MM.1S (cell line): Measurements from ENCODE around the gene FSIP1.
A peak's percentile ranks its signal among the peaks of the same experiment; 100 is the strongest.

Source experiments
- DNase-seq: peaks from one replicate; pipeline ENCODE4 v3.0.0-alpha.2; 2015
- H2AFZ ChIP-seq: fragments of 300-600 bp; sonication (generic); 2 replicates; pipeline ENCODE4 v1.6.0; 2016; ENCODE audit warnings: antibody characterized with exemption, low read length
- H3F3A ChIP-seq: fragments of 300-600 bp; sonication (generic); 2 replicates; pipeline ENCODE4 v1.6.1; 2016; ENCODE audit warnings: mild to moderate bottlenecking, antibody characterized with exemption, low read length, moderate library complexity, mixed read lengths; ENCODE audit not compliant: insufficient read depth
- H3K27ac ChIP-seq: fragments of 300-600 bp; sonication (generic); 2 replicates; pipeline ENCODE4 v1.5.1; 2016; ENCODE audit warnings: mild to moderate bottlenecking, low read length
- H3K27me3 ChIP-seq: fragments of 300-600 bp; sonication (generic); replicated peaks from 2 replicates; pipeline ENCODE4 v1.6.0; 2016; ENCODE audit warnings: low read length; ENCODE audit not compliant: insufficient read depth
- H3K36me3 ChIP-seq: fragments of 300-600 bp; sonication (generic); replicated peaks from 2 replicates; pipeline ENCODE4 v1.6.1; 2016; ENCODE audit warnings: mild to moderate bottlenecking, low read length, mixed read lengths; ENCODE audit not compliant: insufficient read depth
- H3K4me1 ChIP-seq: fragments of 300-600 bp; sonication (generic); 2 replicates; pipeline ENCODE4 v1.6.1; 2016; ENCODE audit warnings: low read length, mixed read lengths
- H3K4me2 ChIP-seq: fragments of 300-600 bp; sonication (generic); 2 replicates; pipeline ENCODE4 v1.6.0; 2016; ENCODE audit warnings: low read depth, low read length
- H3K4me3 ChIP-seq: fragments of 300-600 bp; sonication (generic); 2 replicates; pipeline ENCODE4 v1.5.1; 2016; ENCODE audit warnings: low read length, mixed read lengths
- H3K79me2 ChIP-seq: fragments of 300-600 bp; sonication (generic); 2 replicates; pipeline ENCODE4 v1.6.1; 2016; ENCODE audit warnings: mixed run types, low read length, mixed read lengths
- H3K9ac ChIP-seq: fragments of 300-600 bp; sonication (generic); 2 replicates; pipeline ENCODE4 v1.6.1; 2016; ENCODE audit warnings: low read length, mixed read lengths
- H3K9me2 ChIP-seq: fragments of 300-600 bp; sonication (generic); replicated peaks from 2 replicates; pipeline ENCODE4 v1.6.1; 2016; ENCODE audit warnings: mild to moderate bottlenecking, low read length, mixed read lengths; ENCODE audit not compliant: insufficient read depth
- H3K9me3 ChIP-seq: fragments of 300-600 bp; sonication (generic); replicated peaks from 2 replicates; pipeline ENCODE4 v1.6.1; 2016; ENCODE audit warnings: mild to moderate bottlenecking, low read length, mixed read lengths; ENCODE audit not compliant: insufficient read depth
- H4K20me1 ChIP-seq: fragments of 300-600 bp; sonication (generic); 2 replicates; pipeline ENCODE4 v1.6.1; 2016; ENCODE audit warnings: mild to moderate bottlenecking, low read length, moderate library complexity, mixed read lengths; ENCODE audit not compliant: insufficient read depth
- EZH2 ChIP-seq: fragments of 300-600 bp; sonication (generic); optimal IDR thresholded peaks from 2 replicates; pipeline ENCODE3; 2017; ENCODE audit warnings: low read depth, mild to moderate bottlenecking, antibody characterized with exemption, low read length, mixed read lengths
- EZH2phosphoT487 ChIP-seq: fragments of 300-600 bp; sonication (generic); IDR thresholded peaks from 2 replicates; pipeline ENCODE4 v1.6.1; 2018; ENCODE audit warnings: antibody characterized with exemption, low read length
- TF ChIP-seq, protein P1 (sequence below): fragments of 300-600 bp; sonication (generic); IDR thresholded peaks from 2 replicates; pipeline ENCODE4 v1.5.1; 2016; ENCODE audit warnings: antibody characterized with exemption, low read length, mixed read lengths

The FSIP1 gene

DNA sequence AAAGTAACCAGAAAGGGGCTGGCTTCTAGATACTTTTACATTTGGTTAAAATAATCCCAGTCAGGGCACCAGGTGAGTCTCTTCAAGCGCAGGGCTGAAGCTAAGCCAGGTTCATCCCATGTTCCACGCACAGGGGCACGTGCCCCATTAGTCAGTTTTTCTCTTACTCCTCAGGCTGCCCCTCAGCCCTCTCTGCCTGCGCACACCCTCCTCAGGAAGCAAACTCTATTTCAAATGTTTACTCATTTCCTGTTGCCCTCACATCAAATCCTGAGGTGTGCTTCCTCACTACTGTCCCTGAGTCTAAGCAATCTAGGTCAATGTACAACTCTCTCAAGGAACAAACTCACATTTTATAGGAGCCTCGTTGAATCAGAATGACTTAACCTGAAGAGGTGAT lies 153.3 kb downstream of the FSIP1 start:
- Histone ChIP-seq H3K4me2 (0 out of 2 replicates have a peak overlapping the region, but pooled peaks have one; percentile 33), H3K9ac (no peak overlapping the region), H3K9me3 (no peaks in the 10 kb centered on the region), H4K20me1 (no peaks in the 10 kb centered on the region), H3K27me3 (no peaks in the 10 kb centered on the region), H2AFZ (peak overlapping the region; percentile 35), H3F3A (peaks cover 10% of the 10 kb centered on the region), H3K36me3 (no peaks in the 10 kb centered on the region), H3K4me1 (peaks cover 41% of the 10 kb centered on the region), H3K27ac (peak overlapping the region; percentile 49; the same call in 1 of the 2 replicates), H3K9me2 (no peaks in the 10 kb centered on the region), H3K79me2 (no peaks in the 10 kb centered on the region), H3K4me3 (no peak overlapping the region)
- TF ChIP-seq EZH2 (no peak), EZH2phosphoT487 (no peak)
- TF ChIP-seq, protein P1, sequence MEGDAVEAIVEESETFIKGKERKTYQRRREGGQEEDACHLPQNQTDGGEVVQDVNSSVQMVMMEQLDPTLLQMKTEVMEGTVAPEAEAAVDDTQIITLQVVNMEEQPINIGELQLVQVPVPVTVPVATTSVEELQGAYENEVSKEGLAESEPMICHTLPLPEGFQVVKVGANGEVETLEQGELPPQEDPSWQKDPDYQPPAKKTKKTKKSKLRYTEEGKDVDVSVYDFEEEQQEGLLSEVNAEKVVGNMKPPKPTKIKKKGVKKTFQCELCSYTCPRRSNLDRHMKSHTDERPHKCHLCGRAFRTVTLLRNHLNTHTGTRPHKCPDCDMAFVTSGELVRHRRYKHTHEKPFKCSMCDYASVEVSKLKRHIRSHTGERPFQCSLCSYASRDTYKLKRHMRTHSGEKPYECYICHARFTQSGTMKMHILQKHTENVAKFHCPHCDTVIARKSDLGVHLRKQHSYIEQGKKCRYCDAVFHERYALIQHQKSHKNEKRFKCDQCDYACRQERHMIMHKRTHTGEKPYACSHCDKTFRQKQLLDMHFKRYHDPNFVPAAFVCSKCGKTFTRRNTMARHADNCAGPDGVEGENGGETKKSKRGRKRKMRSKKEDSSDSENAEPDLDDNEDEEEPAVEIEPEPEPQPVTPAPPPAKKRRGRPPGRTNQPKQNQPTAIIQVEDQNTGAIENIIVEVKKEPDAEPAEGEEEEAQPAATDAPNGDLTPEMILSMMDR = no peak
- DNase-seq = peak; percentile 41

DNA sequence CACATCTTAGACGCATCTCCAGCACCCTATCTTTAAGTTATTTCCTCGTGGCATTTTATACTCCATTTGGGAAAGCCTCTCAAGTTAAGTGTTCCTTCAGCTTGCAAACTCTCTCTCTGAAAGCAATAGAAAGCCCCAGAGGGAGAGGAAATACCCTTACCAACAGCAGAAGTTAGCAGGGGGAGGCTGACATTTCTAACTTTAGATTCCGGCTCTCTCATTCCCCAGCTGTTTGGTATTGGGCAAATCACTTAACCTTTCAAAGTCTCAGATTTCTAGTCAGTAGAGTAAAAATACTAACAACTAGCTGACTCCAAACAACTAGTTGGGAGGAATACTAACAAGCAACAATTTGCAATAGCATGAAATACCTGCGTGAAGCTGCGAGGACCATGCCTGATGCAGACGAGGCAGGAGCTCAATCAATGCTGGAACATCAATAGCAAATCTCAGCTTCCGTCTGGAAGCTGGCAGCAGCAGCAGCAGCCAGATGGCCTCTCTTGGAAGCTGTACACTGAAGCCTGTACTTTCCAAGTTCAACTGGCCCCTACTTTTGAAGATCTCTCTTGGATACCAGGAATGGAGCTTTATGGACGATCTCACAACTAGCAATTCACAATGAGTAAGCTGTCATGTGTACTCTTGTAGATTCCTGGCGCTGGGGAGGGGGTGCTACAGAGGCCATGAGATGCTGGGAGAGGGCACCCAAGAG lies 153.9 kb downstream of the FSIP1 start:
- Histone ChIP-seq H4K20me1 (no peaks in the 10 kb centered on the region), H3K27me3 (no peaks in the 10 kb centered on the region), H3K27ac (peak overlapping the region; percentile 49; the same call in 1 of the 2 replicates), H3K4me3 (no peak overlapping the region), H3K9me2 (no peaks in the 10 kb centered on the region), H3K4me2 (0 out of 2 replicates have a peak overlapping the region, but pooled peaks have one; percentile 33), H3K4me1 (peaks cover 48% of the 10 kb centered on the region), H3K79me2 (no peaks in the 10 kb centered on the region), H3K36me3 (no peaks in the 10 kb centered on the region), H3K9me3 (no peaks in the 10 kb centered on the region), H2AFZ (peak overlapping the region; percentile 35; the same call in 1 of the 2 replicates), H3K9ac (no peak overlapping the region), H3F3A (peaks cover 17% of the 10 kb centered on the region)
- TF ChIP-seq EZH2phosphoT487 = no peak
- no peak for DNase-seq

DNA sequence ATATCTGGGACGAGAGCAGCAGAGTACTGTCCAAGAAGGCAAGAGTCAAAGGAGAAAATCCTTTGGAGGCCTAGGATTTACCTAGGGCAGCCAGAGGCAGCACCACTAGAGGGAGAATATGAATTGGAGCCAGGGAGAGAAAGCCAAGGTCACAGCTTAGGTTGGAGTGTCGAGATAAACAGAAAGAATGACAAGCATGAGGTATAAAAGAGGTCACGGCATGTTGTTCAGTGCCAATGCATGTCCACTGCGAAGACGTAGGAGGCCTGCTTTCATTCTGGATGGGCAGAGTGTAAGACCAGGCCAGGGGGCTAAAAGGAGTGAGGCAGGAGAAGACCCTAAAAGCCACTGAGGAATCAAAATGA lies 154.5 kb downstream of the FSIP1 start:
- H3K27me3 ChIP-seq = no peaks in the 10 kb centered on the region
- H3K79me2 ChIP-seq = no peaks in the 10 kb centered on the region
- H3K27ac ChIP-seq = no peak overlapping the region
- no peaks in the 10 kb centered on the region for H3K9me2 ChIP-seq
- peaks cover 21% of the 10 kb centered on the region for H3F3A ChIP-seq
- peaks cover 50% of the 10 kb centered on the region for H3K4me1 ChIP-seq
- H2AFZ ChIP-seq = no peak overlapping the region
- TF ChIP-seq, protein P1 = peak; percentile 6; the same call in 1 of the 2 replicates
- TF ChIP-seq EZH2phosphoT487 = no peak
- H3K4me2 ChIP-seq = no peak overlapping the region
- H3K9ac ChIP-seq = no peak overlapping the region
- H3K36me3 ChIP-seq = no peaks in the 10 kb centered on the region
- DNase-seq = no peak
- H4K20me1 ChIP-seq = no peaks in the 10 kb centered on the region
- no peaks in the 10 kb centered on the region for H3K9me3 ChIP-seq
- no peak overlapping the region for H3K4me3 ChIP-seq
